Left ventricle myocardium inferior (tissue), 1 donor: ENCODE results near the gene POLR3K. TPM values are rescaled to one million over a fixed set of nuclear protein-coding genes. Genes with fewer than 3 reads are reported as not detected.

Experiments
- DNase-seq: peaks from one replicate; pipeline ENCODE4 v3.0.0-alpha.2; 2020
- H3K27ac ChIP-seq: fragments of 200-600 bp; replicated peaks from 2 replicates; pipeline ENCODE4 v1.8.0; 2021
- H3K27me3 ChIP-seq: fragments of 200-600 bp; 2 replicates; pipeline ENCODE4 v1.8.0; 2021; ENCODE audit warnings: low read depth
- H3K36me3 ChIP-seq: fragments of 200-600 bp; 2 replicates; pipeline ENCODE4 v1.8.0; 2021
- H3K4me1 ChIP-seq: fragments of 200-600 bp; 2 replicates; pipeline ENCODE4 v1.8.0; 2021
- H3K4me3 ChIP-seq: fragments of 200-600 bp; 2 replicates; pipeline ENCODE4 v1.8.0; 2021; ENCODE audit warnings: mild to moderate bottlenecking, moderate library complexity
- H3K9me3 ChIP-seq: fragments of 200-600 bp; replicated peaks from 2 replicates; pipeline ENCODE4 v1.8.0; 2021
- intact Hi-C: fragments of 100-400 bp; cut with micrococcal nuclease; formaldehyde crosslinking; loops from one replicate; pipeline ENCODE4 v1.11.0; 2022
- total RNA-seq: library from RNA; stranded (reverse); fragmentation: NEBNext Ultra II Directional; extraction: Animal tissue kit (Norgen Biotek cat#: 25700); gene quantifications from one replicate; pipeline ENCODE4 v1.2.1, GENCODE V29; 2021
- TF ChIP-seq, protein P1 (sequence below): fragments of 200-600 bp; IDR thresholded peaks from 2 replicates; pipeline ENCODE4 v1.8.0; 2021; ENCODE audit warnings: antibody characterized with exemption, mild to moderate bottlenecking, borderline replicate concordance
- donor health status: DM: no; HTN: yes; CAD: no; lungs with severe emphysema.

POLR3K gene
- total RNA-seq, 1 donor from 2014 or later, result 11.7 TPM

DNA sequence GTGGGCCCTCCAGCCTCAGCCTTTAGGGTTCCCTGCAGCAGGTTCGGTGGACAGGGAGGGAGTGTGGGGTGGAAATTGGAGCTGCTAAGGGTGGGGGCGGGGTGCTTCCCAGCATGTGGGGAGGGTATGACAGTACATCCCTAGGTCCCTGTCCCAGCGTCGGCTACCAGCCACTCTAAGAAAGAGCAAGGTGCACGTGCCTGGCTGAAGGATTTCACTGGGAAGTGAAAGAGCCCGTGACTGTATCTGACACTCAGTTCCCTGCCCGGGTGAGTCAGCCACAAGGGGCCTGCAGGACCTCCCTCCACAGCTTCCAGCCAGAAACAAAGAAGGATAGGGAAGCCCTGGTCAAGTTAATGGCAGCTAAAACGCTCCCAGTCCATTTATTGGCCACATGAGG is 4.3 kb upstream of the POLR3K start:
- intact Hi-C loops, result no loop called here
- TF ChIP-seq, protein P1, sequence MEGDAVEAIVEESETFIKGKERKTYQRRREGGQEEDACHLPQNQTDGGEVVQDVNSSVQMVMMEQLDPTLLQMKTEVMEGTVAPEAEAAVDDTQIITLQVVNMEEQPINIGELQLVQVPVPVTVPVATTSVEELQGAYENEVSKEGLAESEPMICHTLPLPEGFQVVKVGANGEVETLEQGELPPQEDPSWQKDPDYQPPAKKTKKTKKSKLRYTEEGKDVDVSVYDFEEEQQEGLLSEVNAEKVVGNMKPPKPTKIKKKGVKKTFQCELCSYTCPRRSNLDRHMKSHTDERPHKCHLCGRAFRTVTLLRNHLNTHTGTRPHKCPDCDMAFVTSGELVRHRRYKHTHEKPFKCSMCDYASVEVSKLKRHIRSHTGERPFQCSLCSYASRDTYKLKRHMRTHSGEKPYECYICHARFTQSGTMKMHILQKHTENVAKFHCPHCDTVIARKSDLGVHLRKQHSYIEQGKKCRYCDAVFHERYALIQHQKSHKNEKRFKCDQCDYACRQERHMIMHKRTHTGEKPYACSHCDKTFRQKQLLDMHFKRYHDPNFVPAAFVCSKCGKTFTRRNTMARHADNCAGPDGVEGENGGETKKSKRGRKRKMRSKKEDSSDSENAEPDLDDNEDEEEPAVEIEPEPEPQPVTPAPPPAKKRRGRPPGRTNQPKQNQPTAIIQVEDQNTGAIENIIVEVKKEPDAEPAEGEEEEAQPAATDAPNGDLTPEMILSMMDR, result no peak
- no peak overlapping the region for H3K4me3 ChIP-seq
- H3K9me3 ChIP-seq, result no peaks in the 10 kb centered on the region
- no peak overlapping the region for H3K27ac ChIP-seq
- no peak for DNase-seq
- H3K4me1 ChIP-seq, result peaks cover 18% of the 10 kb centered on the region
- H3K27me3 ChIP-seq, result no peaks in the 10 kb centered on the region
- peaks cover 76% of the 10 kb centered on the region for H3K36me3 ChIP-seq

DNA sequence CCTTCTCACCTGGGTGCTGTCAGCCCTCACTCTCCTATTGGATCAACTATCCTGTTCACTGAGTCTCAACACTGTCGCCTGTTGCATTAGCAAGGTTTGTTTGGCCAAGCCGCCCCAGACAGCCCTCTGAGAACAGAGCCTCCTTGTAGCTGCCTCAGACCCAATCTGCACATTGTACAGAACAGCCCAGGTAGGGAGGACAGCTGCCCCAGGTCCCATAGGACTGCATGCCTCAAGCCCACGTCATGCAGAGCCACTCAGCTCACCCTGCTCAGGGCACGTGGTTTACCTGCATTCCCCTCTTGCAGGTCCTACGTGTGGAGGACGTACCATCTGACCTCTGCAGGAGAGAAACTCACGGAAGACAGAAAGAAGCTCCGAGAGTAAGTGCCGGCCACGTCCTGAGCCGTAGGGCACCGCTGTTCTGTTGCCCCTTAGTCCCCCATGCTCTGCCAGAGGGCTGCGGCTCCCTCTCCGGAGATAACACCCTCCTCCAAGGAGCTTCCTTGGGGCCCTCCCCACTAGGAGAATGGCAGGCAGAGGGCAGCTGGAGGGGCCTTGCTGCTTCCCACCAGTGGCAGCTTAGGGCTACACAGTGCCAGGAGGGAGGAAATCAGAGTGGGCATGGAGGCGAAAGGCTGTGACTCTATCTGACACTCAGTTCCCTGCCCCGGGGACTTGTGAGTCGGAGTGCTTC is 3.0 kb upstream of the POLR3K start:
- H3K27me3 ChIP-seq, result no peaks in the 10 kb centered on the region
- H3K27ac ChIP-seq, result no peak overlapping the region
- TF ChIP-seq, protein P1, result no peak
- H3K9me3 ChIP-seq, result no peaks in the 10 kb centered on the region
- H3K4me1 ChIP-seq, result peaks cover 31% of the 10 kb centered on the region
- intact Hi-C loops, result no loop called here
- H3K36me3 ChIP-seq, result peaks cover 63% of the 10 kb centered on the region
- H3K4me3 ChIP-seq, result no peak overlapping the region
- DNase-seq, result no peak

DNA sequence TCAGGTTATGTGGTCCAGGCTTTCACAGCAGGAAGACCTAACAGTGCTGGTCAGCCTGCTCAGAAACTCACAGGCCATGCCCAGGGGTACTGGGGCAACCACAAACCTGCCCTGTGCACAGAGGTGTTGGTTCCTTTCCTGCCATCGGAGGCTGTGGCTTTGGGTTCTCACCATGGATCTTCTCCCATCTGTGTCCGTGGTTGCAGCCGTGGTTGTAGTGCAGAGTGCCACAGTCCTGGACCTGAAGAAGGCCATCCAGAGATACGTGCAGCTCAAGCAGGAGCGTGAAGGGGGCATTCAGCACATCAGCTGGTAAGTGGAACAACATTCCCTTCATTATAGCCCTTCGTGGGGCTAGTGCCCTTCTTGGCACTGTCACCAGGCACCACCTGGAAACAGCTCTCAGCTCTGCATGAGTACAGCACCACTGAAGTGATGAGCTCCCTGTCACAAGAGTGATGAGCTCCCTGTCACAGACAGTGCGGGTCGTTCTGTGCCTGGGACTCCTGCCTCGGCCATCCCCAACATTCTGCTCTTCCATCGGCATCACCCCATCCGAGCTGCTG is 2.2 kb upstream of the POLR3K start:
- Histone ChIP-seq H3K36me3 (peaks cover 58% of the 10 kb centered on the region), H3K27me3 (no peaks in the 10 kb centered on the region), H3K4me1 (peaks cover 34% of the 10 kb centered on the region), H3K4me3 (no peak overlapping the region), H3K9me3 (no peaks in the 10 kb centered on the region), H3K27ac (no peak overlapping the region)
- DNase-seq, result peak; percentile 10
- TF ChIP-seq, protein P1, result no peak
- intact Hi-C loops, result no loop called here

DNA sequence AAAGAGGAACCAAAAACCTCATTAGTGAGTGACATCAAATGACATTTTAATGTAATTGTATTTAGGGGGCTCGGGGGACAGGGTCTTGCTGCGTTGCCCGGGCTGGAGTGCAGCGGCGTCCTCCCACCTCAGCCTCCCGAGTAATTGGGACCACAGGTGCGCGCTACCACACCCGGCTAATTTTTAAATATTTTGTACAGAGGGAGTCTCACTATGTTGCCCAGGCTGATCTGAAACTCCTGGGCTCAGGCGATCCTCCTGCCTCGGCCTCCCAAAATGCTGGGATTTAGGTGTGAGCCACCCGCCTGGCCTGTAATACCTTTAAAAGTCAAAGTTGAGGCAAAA is 801 bp upstream of the POLR3K start:
- intact Hi-C loops, result no loop called here
- H3K27ac ChIP-seq, result peak overlapping the region; percentile 91
- TF ChIP-seq, protein P1, result no peak
- H3K4me3 ChIP-seq, result peak overlapping the region; percentile 98
- peaks cover 34% of the 10 kb centered on the region for H3K4me1 ChIP-seq
- H3K27me3 ChIP-seq, result no peaks in the 10 kb centered on the region
- H3K9me3 ChIP-seq, result no peaks in the 10 kb centered on the region
- no peak for DNase-seq
- H3K36me3 ChIP-seq, result peaks cover 51% of the 10 kb centered on the region

DNA sequence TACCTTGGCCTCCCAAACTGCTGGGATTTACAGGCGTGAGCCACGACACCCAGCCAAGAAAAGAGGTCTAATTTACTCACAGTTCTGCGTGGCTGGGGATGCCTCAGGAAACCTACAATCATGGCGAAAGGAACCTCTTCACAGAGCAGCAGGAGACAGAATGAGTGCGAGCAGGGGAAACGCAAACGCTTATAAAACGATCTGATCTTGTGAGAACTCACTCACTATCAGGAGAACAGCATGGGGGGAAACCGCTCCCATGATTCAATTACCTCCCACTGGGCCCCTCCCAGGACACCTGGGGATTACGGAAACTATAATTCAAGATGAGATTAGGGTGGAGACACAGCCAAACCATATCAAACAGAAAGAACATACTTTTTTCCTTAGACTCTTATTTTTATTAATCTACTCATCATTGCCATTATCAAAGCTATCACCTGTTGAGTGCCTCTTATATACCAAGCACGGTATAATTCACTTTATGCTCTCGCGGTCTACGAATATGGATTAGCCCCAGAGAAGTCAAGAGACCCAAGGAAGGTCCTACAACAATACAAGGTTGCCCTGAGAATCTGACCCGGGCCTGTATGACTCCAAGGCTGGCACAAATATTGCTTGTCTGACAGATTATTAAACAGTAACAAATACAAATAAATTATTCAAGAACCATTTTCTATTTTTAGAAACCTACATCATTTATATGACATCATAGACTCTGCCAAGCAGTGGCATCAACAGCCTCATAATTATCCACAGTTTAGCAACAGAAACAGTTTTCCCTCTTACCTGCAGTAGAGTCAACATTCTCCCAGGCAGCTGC is 2.4 kb downstream of the POLR3K start:
- no peak overlapping the region for H3K4me3 ChIP-seq
- peaks cover 34% of the 10 kb centered on the region for H3K4me1 ChIP-seq
- peaks cover 40% of the 10 kb centered on the region for H3K36me3 ChIP-seq
- no peak for DNase-seq
- no peaks in the 10 kb centered on the region for H3K9me3 ChIP-seq
- H3K27me3 ChIP-seq, result no peaks in the 10 kb centered on the region
- intact Hi-C loops, result no loop called here
- no peak overlapping the region for H3K27ac ChIP-seq
- TF ChIP-seq, protein P1, result no peak
